PC-9 (cell line): ENCODE measurements around the gene OSBPL2. TPM values are rescaled to one million over a fixed set of nuclear protein-coding genes. Genes with fewer than 3 reads are reported as not detected.
A peak's percentile ranks its signal among the peaks of the same experiment; 100 is the strongest.

Experiments used
- BruUV-seq: library from RNA; stranded (reverse); fragments of 400-500 nt; replicated peaks from 2 replicates; lab custom pipeline; 2021; lab: Mats Ljungman, UMichigan
- CTCF ChIA-PET: fragments of 300-600 bp; sonication (Branson Sonifier 250); formaldehyde crosslinking; loops from one replicate; lab custom pipeline; 2022; ENCODE audit warnings: antibody characterized with exemption; lab: Charles Lee
- POLR2A ChIA-PET: fragments of 300-600 bp; sonication (Branson Sonifier 250); formaldehyde crosslinking; loops from one replicate; lab custom pipeline; 2022; ENCODE audit warnings: antibody characterized with exemption; ENCODE audit not compliant: unreplicated experiment; lab: Charles Lee
- DNase-seq, 2 experiments: peaks; one replicate each; pipeline versions ENCODE4 v3.0.0 to v3.0.0-alpha.2; 2015 to 2022; ENCODE audit warnings: mixed read lengths in 1 of 2
- H2AFZ ChIP-seq: fragments of 200-600 bp; sonication (generic); 2 replicates; pipeline ENCODE4 v1.8.1; 2017; ENCODE audit warnings: antibody characterized with exemption
- H3F3A ChIP-seq: fragments of 200-600 bp; sonication (generic); 2 replicates; pipeline ENCODE4 v1.8.1; 2017; ENCODE audit warnings: antibody characterized with exemption, mild to moderate bottlenecking, low read depth; ENCODE audit not compliant: insufficient read depth
- H3K27ac ChIP-seq: fragments of 200-600 bp; sonication (generic); 2 replicates; pipeline ENCODE4 v1.6.1; 2016; ENCODE audit warnings: mixed run types
- H3K27me3 ChIP-seq: fragments of 200-600 bp; sonication (generic); 2 replicates; pipeline ENCODE4 v1.6.1; 2016; ENCODE audit warnings: low read depth, mixed run types; ENCODE audit not compliant: insufficient read depth
- H3K36me3 ChIP-seq: fragments of 200-600 bp; sonication (generic); 2 replicates; pipeline ENCODE4 v1.6.1; 2016; ENCODE audit warnings: low read depth, mixed run types
- H3K4me1 ChIP-seq: fragments of 200-600 bp; sonication (generic); replicated peaks from 2 replicates; pipeline ENCODE4 v1.6.1; 2016; ENCODE audit warnings: mixed run types; ENCODE audit not compliant: insufficient read depth
- H3K4me2 ChIP-seq: fragments of 200-600 bp; sonication (generic); 2 replicates; pipeline ENCODE4 v1.6.1; 2017; ENCODE audit warnings: mixed run types
- H3K4me3 ChIP-seq: fragments of 200-600 bp; sonication (generic); 2 replicates; pipeline ENCODE4 v1.6.1; 2016; ENCODE audit warnings: mixed run types
- H3K79me2 ChIP-seq: fragments of 200-600 bp; sonication (generic); 2 replicates; pipeline ENCODE4 v1.6.1; 2017; ENCODE audit warnings: low read depth, mixed run types
- H3K9me2 ChIP-seq: fragments of 200-600 bp; sonication (generic); 2 replicates; pipeline ENCODE4 v1.8.1; 2017; ENCODE audit warnings: mild to moderate bottlenecking; ENCODE audit not compliant: insufficient read depth
- H3K9me3 ChIP-seq: fragments of 200-600 bp; sonication (generic); 2 replicates; pipeline ENCODE4 v1.8.1; 2016; ENCODE audit warnings: low read depth; ENCODE audit not compliant: insufficient read depth
- H4K20me1 ChIP-seq: fragments of 200-600 bp; sonication (generic); 2 replicates; pipeline ENCODE4 v1.8.1; 2017; ENCODE audit not compliant: insufficient read depth
- CTCF ChIP-seq: fragments of 200-600 bp; sonication (generic); conservative IDR thresholded peaks from 2 replicates; pipeline ENCODE4 v1.6.1; 2017; ENCODE audit warnings: mixed run types, antibody characterized with exemption, mild to moderate bottlenecking, moderate library complexity
- EZH2 ChIP-seq: fragments of 200-600 bp; sonication (generic); IDR thresholded peaks from 2 replicates; pipeline ENCODE4 v1.8.0; 2017; ENCODE audit warnings: antibody characterized with exemption, low read depth
- intact Hi-C: fragments of 100-400 bp; cut with micrococcal nuclease; formaldehyde crosslinking; loops from one replicate; pipeline ENCODE4 v1.10.0; 2022; ENCODE audit not compliant: unreplicated experiment
- total RNA-seq: library from RNA; stranded (reverse); gene quantifications from 2 replicates; pipeline ENCODE4 v1.2.3, GENCODE V29; 2021

Gene OSBPL2
- total RNA-seq, 1 experiment from 2014 or later: 84.8 TPM

GRCh38 chr20:62301111-62301668 is 62.9 kb downstream of the OSBPL2 start:
- no peak for TF ChIP-seq CTCF
- TF ChIP-seq EZH2: no peak
- H3K27me3 ChIP-seq: no peaks in the 10 kb centered on the region
- no peak overlapping the region for H2AFZ ChIP-seq
- no peak overlapping the region; the same call in 1 of the 2 replicates for H3K4me2 ChIP-seq
- ChIA-PET POLR2A (no interaction called here), CTCF (interaction anchor here (0.6 to 0.9 kb wide), 3 partner anchors 199 to 290 kb away, joined by 3 to 5 read pairs (median 3); no protein-coding TSS in a partner anchor)
- no TSS peak for BruUV-seq
- H3K79me2 ChIP-seq: peaks cover 31% of the 10 kb centered on the region
- no peaks in the 10 kb centered on the region for H3K9me2 ChIP-seq
- intact Hi-C loops: loop anchor here (5.0 kb wide), 3 partner anchors 321 to 491 kb away; no protein-coding TSS in a partner anchor
- H3K9me3 ChIP-seq: no peaks in the 10 kb centered on the region
- 0 out of 2 replicates have a peak overlapping the region, but pooled peaks have one; percentile 61 for H3K4me3 ChIP-seq
- peaks cover 20% of the 10 kb centered on the region for H3K4me1 ChIP-seq
- peaks cover 9% of the 10 kb centered on the region; the same call in 1 of the 2 replicates for H3K36me3 ChIP-seq
- no peak for DNase-seq
- H3K27ac ChIP-seq: no peak overlapping the region
- H4K20me1 ChIP-seq: peaks cover 29% of the 10 kb centered on the region
- H3F3A ChIP-seq: peaks cover 51% of the 10 kb centered on the region

GRCh38 chr20:62301773-62302340 is 63.5 kb downstream of the OSBPL2 start:
- ChIA-PET POLR2A (no interaction called here), CTCF (interaction anchor here (0.6 to 0.9 kb wide), 5 partner anchors 70 to 291 kb away, joined by 3 to 12 read pairs (median 5); partner anchors contain the start of gene RBBP8NL)
- H3K9me2 ChIP-seq: no peaks in the 10 kb centered on the region
- BruUV-seq: no TSS peak
- peak overlapping the region; percentile 82 for H3K4me2 ChIP-seq
- peaks cover 36% of the 10 kb centered on the region for H4K20me1 ChIP-seq
- no peaks in the 10 kb centered on the region for H3K27me3 ChIP-seq
- peaks cover 58% of the 10 kb centered on the region for H3F3A ChIP-seq
- H3K36me3 ChIP-seq: peaks cover 10% of the 10 kb centered on the region; the same call in 1 of the 2 replicates
- H3K4me3 ChIP-seq: peak overlapping the region; percentile 61; the same call in 1 of the 2 replicates
- no peak overlapping the region for H2AFZ ChIP-seq
- peaks cover 38% of the 10 kb centered on the region for H3K79me2 ChIP-seq
- peaks cover 20% of the 10 kb centered on the region for H3K4me1 ChIP-seq
- no peaks in the 10 kb centered on the region for H3K9me3 ChIP-seq
- DNase-seq: peak; percentile 93 to 94
- H3K27ac ChIP-seq: peak overlapping the region; percentile 82
- intact Hi-C loops: loop anchor here (1.0 to 5.0 kb wide), 7 partner anchors 57 to 490 kb away; no protein-coding TSS in a partner anchor
- peak; percentile 74 for TF ChIP-seq CTCF
- no peak for TF ChIP-seq EZH2

DNA sequence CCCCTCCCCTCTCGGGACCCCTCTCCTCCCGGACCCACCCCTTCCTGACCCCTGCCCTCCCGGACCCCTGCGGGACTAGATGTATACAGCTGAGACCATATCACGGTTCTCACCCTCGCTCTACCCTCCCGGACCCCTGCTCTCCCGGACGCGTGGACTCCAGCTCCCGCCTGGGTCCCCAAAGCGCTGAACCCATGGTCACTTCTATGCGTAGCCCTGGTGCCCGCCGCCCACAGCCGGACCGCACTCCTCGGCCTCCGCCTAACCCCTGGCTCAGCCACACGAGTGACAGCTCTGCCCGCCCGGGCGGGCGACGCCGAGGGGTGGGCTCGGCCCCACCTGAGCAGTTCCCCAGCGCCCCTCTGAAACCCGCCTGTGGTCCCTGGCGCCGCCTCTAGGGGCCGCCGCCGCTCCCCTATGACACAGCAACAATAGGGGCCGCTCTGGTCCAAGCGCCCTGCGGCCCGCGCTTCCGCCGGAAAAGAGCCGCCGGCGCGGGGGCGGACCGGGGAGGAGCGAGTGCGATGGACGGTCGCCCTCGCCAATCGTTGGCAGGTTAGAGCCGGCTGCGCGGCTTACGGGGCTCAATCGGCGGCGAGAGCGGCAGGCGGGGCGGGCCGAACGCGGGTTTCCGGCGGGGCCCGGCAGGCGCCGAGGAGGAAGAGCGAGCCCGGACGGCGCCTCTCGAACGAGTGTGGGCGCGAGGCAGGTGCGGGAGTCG is 64.2 kb downstream of the OSBPL2 start, which contains the start of gene ADRM1:
ADRM1 (plus strand) TSS at position 657 of the 721 bp plus-strand sequence. CDS start 572 bp downstream, outside the sequence.
- Histone ChIP-seq H3F3A (peaks cover 64% of the 10 kb centered on the region), H3K4me1 (peaks cover 20% of the 10 kb centered on the region), H3K27ac (peak within 1 kb of the TSS; percentile 82), H3K27me3 (no peaks in the 10 kb centered on the region), H2AFZ (peak within 1 kb of the TSS; percentile 74), H3K4me2 (peak within 1 kb of the TSS; percentile 99), H4K20me1 (peaks cover 42% of the 10 kb centered on the region), H3K79me2 (peaks cover 44% of the 10 kb centered on the region), H3K9me3 (no peaks in the 10 kb centered on the region), H3K4me3 (peak within 1 kb of the TSS; percentile 99), H3K36me3 (peaks cover 15% of the 10 kb centered on the region; the same call in 1 of the 2 replicates), H3K9me2 (no peaks in the 10 kb centered on the region)
- TF ChIP-seq CTCF (peak; percentile 89), EZH2 (no peak)
- CTCF ChIA-PET: interaction anchor here (0.6 to 0.7 kb wide), 4 partner anchors 70 to 196 kb away, joined by 3 to 12 read pairs (median 5); partner anchors contain the start of gene RBBP8NL
- DNase-seq: peak; percentile 86 to 99
- intact Hi-C loops: loop anchor here (1.0 to 5.0 kb wide), 7 partner anchors 56 to 490 kb away; no protein-coding TSS in a partner anchor
- POLR2A ChIA-PET: interaction anchor here (0.7 kb wide), 1 partner anchor 103 kb away, joined by 16 read pairs; no protein-coding TSS in a partner anchor
- no TSS peak for BruUV-seq
